GM23338 (cell line): Measurements from ENCODE around the gene HYAL2. TPM values are rescaled to one million over a fixed set of nuclear protein-coding genes. Genes with fewer than 3 reads are reported as not detected.

ENCODE experiments used
- ATAC-seq: fragments of 200-7000 bp; cut with Tn5 transposase; 3 replicates; pipeline ENCODE4 v1.9.1; 2020
- DNase-seq: peaks from one replicate; pipeline ENCODE4 v3.0.0-alpha.2; 2015; ENCODE audit warnings: low spot score
- H2AFZ ChIP-seq: fragments of 200-600 bp; sonication (generic); 2 replicates; pipeline ENCODE4 v1.8.0; 2016; ENCODE audit warnings: antibody characterized with exemption, mild to moderate bottlenecking, moderate library complexity
- H3F3A ChIP-seq: fragments of 200-600 bp; sonication (generic); replicated peaks from 2 replicates; pipeline ENCODE4 v1.8.0; 2017; ENCODE audit warnings: antibody characterized with exemption, mixed run types, low read depth
- H3K27ac ChIP-seq: fragments of 200-600 bp; sonication (generic); 2 replicates; pipeline ENCODE4 v1.6.1; 2016; ENCODE audit warnings: low read depth
- H3K27me3 ChIP-seq: fragments of 200-600 bp; sonication (generic); 2 replicates; pipeline ENCODE4 v1.8.0; 2016; ENCODE audit warnings: mild to moderate bottlenecking, mixed run types, moderate library complexity; ENCODE audit not compliant: insufficient read depth
- H3K36me3 ChIP-seq: fragments of 200-600 bp; sonication (generic); 2 replicates; pipeline ENCODE4 v1.8.0; 2016; ENCODE audit warnings: mild to moderate bottlenecking; ENCODE audit not compliant: insufficient read depth
- H3K4me1 ChIP-seq: fragments of 200-600 bp; sonication (generic); 2 replicates; pipeline ENCODE4 v1.8.0; 2016; ENCODE audit warnings: mild to moderate bottlenecking, moderate library complexity; ENCODE audit not compliant: insufficient read depth
- H3K4me2 ChIP-seq: fragments of 200-600 bp; sonication (generic); 2 replicates; pipeline ENCODE4 v1.7.1; 2017; ENCODE audit warnings: mixed run types
- H3K4me3 ChIP-seq: fragments of 200-600 bp; sonication (generic); 2 replicates; pipeline ENCODE4 v1.6.1; 2016; ENCODE audit warnings: mixed run types
- H3K79me2 ChIP-seq: fragments of 200-600 bp; sonication (generic); replicated peaks from 2 replicates; pipeline ENCODE4 v1.8.0; 2017; ENCODE audit warnings: mild to moderate bottlenecking; ENCODE audit not compliant: insufficient read depth
- H3K9me2 ChIP-seq: fragments of 200-600 bp; sonication (generic); 2 replicates; pipeline ENCODE4 v1.8.0; 2017; ENCODE audit not compliant: insufficient read depth
- H4K20me1 ChIP-seq: fragments of 200-600 bp; sonication (generic); replicated peaks from 2 replicates; pipeline ENCODE4 v1.8.0; 2017; ENCODE audit warnings: mild to moderate bottlenecking; ENCODE audit not compliant: insufficient read depth
- H3K27ac Mint-ChIP-seq: 2 replicates; pipeline ENCODE4 v1.8.0; 2020; ENCODE audit warnings: inconsistent platforms, mild to moderate bottlenecking, moderate library complexity, mixed read lengths
- H3K27me3 Mint-ChIP-seq: 3 replicates; pipeline ENCODE4 v1.8.0; 2022; ENCODE audit warnings: low read depth, mild to moderate bottlenecking, moderate library complexity, mixed read lengths, inconsistent platforms; ENCODE audit not compliant: insufficient read depth, poor library complexity
- H3K36me3 Mint-ChIP-seq: 3 replicates; pipeline ENCODE4 v1.8.0; 2021; ENCODE audit warnings: low read depth, mild to moderate bottlenecking, inconsistent platforms, moderate library complexity, mixed read lengths
- H3K4me1 Mint-ChIP-seq: 3 replicates; pipeline ENCODE4 v1.8.0; 2020; ENCODE audit warnings: mild to moderate bottlenecking, inconsistent platforms, mixed read lengths
- H3K4me3 Mint-ChIP-seq: 3 replicates; pipeline ENCODE4 v1.8.0; 2021; ENCODE audit warnings: moderate library complexity, mild to moderate bottlenecking, inconsistent platforms, mixed read lengths
- H3K9me3 Mint-ChIP-seq: 3 replicates; pipeline ENCODE4 v1.8.0; 2020; ENCODE audit warnings: moderate library complexity, mild to moderate bottlenecking, inconsistent platforms, mixed read lengths
- CTCF ChIP-seq, 2 experiments: fragments of 200-600 bp in 1 of 2; sonication (generic) in 1 of 2; conservative IDR thresholded peaks; 2 replicates each; pipeline versions ENCODE4 v1.5.1 to v1.6.1; 2016 to 2017; ENCODE audit warnings: antibody characterized with exemption in 2 of 2, low read depth in 2 of 2, mild to moderate bottlenecking in 2 of 2, moderate library complexity in 1 of 2
- ETS1 ChIP-seq: IDR thresholded peaks from 2 replicates; pipeline ENCODE4 v1.6.1; 2016; ENCODE audit warnings: antibody characterized with exemption
- EZH2 ChIP-seq: fragments of 200-600 bp; sonication (generic); IDR thresholded peaks from one replicate; pipeline ENCODE4 v1.8.0; 2017; ENCODE audit warnings: antibody characterized with exemption, mild to moderate bottlenecking, low read depth; ENCODE audit not compliant: unreplicated experiment
- ZNF462 ChIP-seq: fragments of 250-450 bp; sonication (Bioruptor Pico); IDR thresholded peaks from 2 replicates; pipeline ENCODE4 v1.5.0; 2020; ENCODE audit warnings: mild to moderate bottlenecking, moderate library complexity
- polyA plus RNA-seq: library from polyadenylated mRNA; unstranded; fragments of >200 nt; fragmentation: Nextera tagmentation; extraction: Ambion mirVana; gene quantifications from 2 replicates; pipeline ENCODE4 v1.2.1, GENCODE V29; 2016
- total RNA-seq: library from RNA; depleted of rRNA; stranded (reverse); fragments of >200 nt; shearing (Covaris generic); gene quantifications from 2 replicates; pipeline ENCODE4 v1.2.3, GENCODE V29; 2014

The HYAL2 gene
- total and polyA plus RNA-seq, 2 experiments from 2014 or later, result 28.9 to 74.3 TPM

GRCh38 chr3:50289130-50289529 is 33.4 kb downstream of the HYAL2 start (continued):
- TF ChIP-seq ZNF462 (CRISPR knock-in tag) (no peak), EZH2 (no peak), CTCF (conservative IDR thresholded peaks at IDR 0.05; ENCODE audit: low read depth in 2 of 2) (no peak), ETS1 (no peak)

GRCh38 chr3:50288387-50289007 is 34.0 kb downstream of the HYAL2 start:
- Histone ChIP-seq H3K27ac (no peak overlapping the region), H3K4me3 (no peak overlapping the region), H3K27me3 (no peaks in the 10 kb centered on the region), H3K36me3 (peaks cover 11% of the 10 kb centered on the region), H3K79me2 (peaks cover 17% of the 10 kb centered on the region), H3K4me2 (no peak overlapping the region), H4K20me1 (no peaks in the 10 kb centered on the region; the same call in 1 of the 2 replicates), H2AFZ (no peak overlapping the region), H3K9me2 (no peaks in the 10 kb centered on the region), H3F3A (0 out of 2 replicates have a peak, but pooled peaks cover 4% of the 10 kb centered on the region), H3K4me1 (peaks cover 5% of the 10 kb centered on the region)
- no peak overlapping the region for H3K4me3 Mint-ChIP-seq
- ATAC-seq (no peak), DNase-seq (no peak)
- no peaks in the 10 kb centered on the region for H3K9me3 Mint-ChIP-seq
- peaks cover 8% of the 10 kb centered on the region for H3K27me3 Mint-ChIP-seq
- peaks cover 11% of the 10 kb centered on the region for H3K4me1 Mint-ChIP-seq
- H3K36me3 Mint-ChIP-seq, result peaks cover 47% of the 10 kb centered on the region
- no peak overlapping the region for H3K27ac Mint-ChIP-seq
- no peak for TF ChIP-seq ETS1
